A549 (cell line): ENCODE results near the gene TUBA1C. TPM values are rescaled to one million over a fixed set of nuclear protein-coding genes. Genes with fewer than 3 reads are reported as not detected.

Experiments used
- ATAC-seq, 2 experiments: fragments of 200-7000 bp in 1 of 2; fragments of >200 bp in 1 of 2; cut with Nextera tagmentation in 1 of 2; cut with Tn5 transposase in 1 of 2; 3 replicates each; pipeline versions ENCODE4 v1.8.0 to v1.9.1; 2018 to 2020; ENCODE audit warnings: mild to moderate bottlenecking in 1 of 2, moderate library complexity in 1 of 2
- CTCF ChIA-PET: fragments of 300-600 bp; sonication (Branson Sonifier 250); formaldehyde crosslinking; extraction: SDS; loops from one replicate; lab custom pipeline; 2021; ENCODE audit warnings: antibody characterized with exemption, inconsistent platforms; lab: Yijun Ruan, JAX
- POLR2A ChIA-PET: fragments of 350-600 bp; formaldehyde crosslinking; extraction: SDS; loops from one replicate; lab custom pipeline; 2021; ENCODE audit warnings: antibody characterized with exemption, inconsistent platforms; lab: Yijun Ruan, JAX
- DNase-seq, 2 experiments: peaks; one replicate each; pipeline versions ENCODE4 v3.0.0 to v3.0.0-alpha.2; 2011 to 2016; ENCODE audit warnings: low read depth in 1 of 2, low spot score in 1 of 2
- FAIRE-seq: peaks from 2 replicates; lab custom pipeline; 2011; peaks lifted over from hg19 to GRCh38; lab: Jason Lieb, UNC
- H3K27ac ChIP-seq, 2 experiments: fragments of >200 bp; sonication (Bioruptor Twin); formaldehyde crosslinking; 3 replicates each; pipeline ENCODE4 v1.5.1; 2016 to 2017
- H3K4me1 ChIP-seq: fragments of >200 bp; sonication (Bioruptor Twin); formaldehyde crosslinking; 3 replicates; pipeline ENCODE4 v1.6.1; 2016
- H3K4me2 ChIP-seq: fragments of >200 bp; sonication (Bioruptor Twin); formaldehyde crosslinking; 3 replicates; pipeline ENCODE4 v1.6.1; 2016
- H3K4me3 ChIP-seq: fragments of >200 bp; sonication (Bioruptor Twin); formaldehyde crosslinking; 3 replicates; pipeline ENCODE4 v1.5.1; 2016
- H3K9me3 ChIP-seq: fragments of >200 bp; sonication (Bioruptor Twin); formaldehyde crosslinking; 3 replicates; pipeline ENCODE4 v1.6.1; 2016
- ATOH8 ChIP-seq: fragments of 250-450 bp; sonication (Bioruptor Pico); IDR thresholded peaks from 2 replicates; pipeline ENCODE4 v1.5.0; 2020; ENCODE audit warnings: low read depth, mild to moderate bottlenecking, moderate library complexity
- BHLHE40 ChIP-seq: IDR thresholded peaks from 2 replicates; pipeline ENCODE4 v1.6.1; 2012; ENCODE audit warnings: low read depth, low read length, inconsistent platforms
- CEBPB ChIP-seq, 2 experiments: fragments of >200 bp in 1 of 2; sonication (Bioruptor Twin) in 1 of 2; formaldehyde crosslinking in 1 of 2; IDR thresholded peaks; 2 replicates each; pipeline ENCODE4 v1.6.1; 2012 to 2016
- CHD4 ChIP-seq: fragments of 200-600 bp; sonication (generic); IDR thresholded peaks from 2 replicates; pipeline ENCODE4 v1.6.1; 2016; ENCODE audit warnings: antibody characterized with exemption, mild to moderate bottlenecking, borderline replicate concordance
- EHF ChIP-seq: fragments of 250-450 bp; sonication (Bioruptor Pico); IDR thresholded peaks from 2 replicates; pipeline ENCODE4 v1.5.0; 2020; ENCODE audit warnings: mild to moderate bottlenecking
- ESRRA ChIP-seq: fragments of 150-350 bp; IDR thresholded peaks from 2 replicates; pipeline ENCODE4 v1.6.1; 2014; ENCODE audit warnings: mild to moderate bottlenecking, low read length, borderline replicate concordance
- HDAC2 ChIP-seq: fragments of 200-600 bp; sonication (generic); IDR thresholded peaks from 2 replicates; pipeline ENCODE4 v1.6.1; 2016
- JUN ChIP-seq, 2 experiments: fragments of >200 bp; sonication (Bioruptor Twin); formaldehyde crosslinking; IDR thresholded peaks; 2 replicates in 1 of 2; 3 replicates in 1 of 2; pipeline ENCODE4 v1.6.1; 2016 to 2017
- JUNB ChIP-seq: fragments of >200 bp; sonication (Bioruptor Twin); formaldehyde crosslinking; IDR thresholded peaks from 2 replicates; pipeline ENCODE4 v1.6.1; 2016
- MAFK ChIP-seq: fragments of 450-650 bp; IDR thresholded peaks from 2 replicates; pipeline ENCODE4 v1.6.1; 2014; ENCODE audit not compliant: partially characterized antibody
- MAZ ChIP-seq: fragments of 150-350 bp; IDR thresholded peaks from 2 replicates; pipeline ENCODE4 v1.6.1; 2014; ENCODE audit warnings: antibody characterized with exemption, low read depth, low read length, borderline replicate concordance
- MYC ChIP-seq: IDR thresholded peaks from 2 replicates; pipeline ENCODE4 v1.6.1; 2012; ENCODE audit warnings: mild to moderate bottlenecking, inconsistent platforms, low read length, improper control_type of control experiment, borderline replicate concordance
- NR3C1 ChIP-seq: fragments of >200 bp; sonication (Bioruptor Twin); formaldehyde crosslinking; IDR thresholded peaks from 3 replicates; pipeline ENCODE4 v1.6.1; 2017
- PBX3 ChIP-seq: IDR thresholded peaks from 2 replicates; pipeline ENCODE4 v1.6.1; 2012
- PHF8 ChIP-seq: fragments of 200-600 bp; sonication (generic); IDR thresholded peaks from 2 replicates; pipeline ENCODE4 v1.6.1; 2016; ENCODE audit warnings: low read depth, mild to moderate bottlenecking, antibody characterized with exemption, moderate library complexity, borderline replicate concordance
- RNF2 ChIP-seq: fragments of 200-600 bp; sonication (generic); IDR thresholded peaks from 2 replicates; pipeline ENCODE4 v1.6.1; 2016; ENCODE audit warnings: low read depth, mild to moderate bottlenecking, antibody characterized with exemption, moderate library complexity, borderline replicate concordance
- SREBF2 ChIP-seq: fragments of 450-650 bp; IDR thresholded peaks from 2 replicates; pipeline ENCODE4 v1.6.1; 2014; ENCODE audit warnings: mild to moderate bottlenecking, moderate library complexity
- ZC3H11A ChIP-seq: fragments of 450-650 bp; IDR thresholded peaks from 2 replicates; pipeline ENCODE4 v1.6.1; 2014; ENCODE audit warnings: antibody characterized with exemption, mild to moderate bottlenecking
- WGBS: methylation state at CpG from one replicate; pipeline ENCODE4 v1.1.6; 2017; ENCODE audit errors: missing lambda C conversion rate; 5-methylcytosine and 5-hydroxymethylcytosine counted together
- polyA plus RNA-seq, 4 experiments: library from polyadenylated mRNA; depleted of rRNA in 3 of 4; stranded (reverse); fragments of >200 nt; fragmentation: RNase III in 1 of 4; extraction: RNeasy Plus Mini Kit Qiagen cat#74134 plus additional on column Dnase treatment in 1 of 4; gene quantifications; 2 replicates in 3 of 4; 3 replicates in 1 of 4; pipeline ENCODE4 v1.2.3, GENCODE V29; 2011 to 2017
- TF ChIP-seq, protein P1 (sequence below): fragments of 250-450 bp; sonication (Bioruptor Pico); IDR thresholded peaks from 2 replicates; pipeline ENCODE4 v1.5.0; 2021; ENCODE audit warnings: mild to moderate bottlenecking, moderate library complexity, borderline replicate concordance
- TF ChIP-seq, protein P2 (sequence below): fragments of >200 bp; sonication (Bioruptor Twin); formaldehyde crosslinking; IDR thresholded peaks from 3 replicates; pipeline ENCODE4 v1.5.1; 2016

Gene TUBA1C
- polyA plus RNA-seq, 2 of the 4 experiments (the other 2 are of a cell fraction) = 1,183 to 1,656 TPM

GRCh38 chr12:49293056-49293956 lies 28.4 kb downstream of the TUBA1C start:
- 0 out of 6 replicates have a peak overlapping the region, but pooled peaks of 1 of the 2 experiments have one; percentile 0 for H3K27ac ChIP-seq
- no peak overlapping the region for H3K4me3 ChIP-seq
- FAIRE-seq (no peak), DNase-seq (no peak)
- no peak overlapping the region for H3K4me2 ChIP-seq
- 59% methylated on average over 16 of the region's 18 CpGs for WGBS
- no peaks in the 10 kb centered on the region for H3K9me3 ChIP-seq
- ChIA-PET POLR2A (interaction anchor here (1.3 kb wide), 1 partner anchor 28 kb away, joined by 5 read pairs; no protein-coding TSS in a partner anchor), CTCF (interaction anchor here (0.6 to 15.8 kb wide), 19 partner anchors 8 to 289 kb away, joined by 3 to 164 read pairs (median 6); partner anchors contain the start of genes C1QL4, DNAJC22, TROAP and TUBA1C)
- TF ChIP-seq JUN (IDR thresholded peaks at IDR 0.05) (no peak), ZC3H11A (no peak), NR3C1 (no peak), EHF (CRISPR knock-in tag) (no peak), MYC (no peak), PBX3 (no peak), MAFK (no peak), CEBPB (IDR thresholded peaks at IDR 0.05) (no peak), CHD4 (no peak), BHLHE40 (no peak), HDAC2 (no peak)
- TF ChIP-seq, protein P1, sequence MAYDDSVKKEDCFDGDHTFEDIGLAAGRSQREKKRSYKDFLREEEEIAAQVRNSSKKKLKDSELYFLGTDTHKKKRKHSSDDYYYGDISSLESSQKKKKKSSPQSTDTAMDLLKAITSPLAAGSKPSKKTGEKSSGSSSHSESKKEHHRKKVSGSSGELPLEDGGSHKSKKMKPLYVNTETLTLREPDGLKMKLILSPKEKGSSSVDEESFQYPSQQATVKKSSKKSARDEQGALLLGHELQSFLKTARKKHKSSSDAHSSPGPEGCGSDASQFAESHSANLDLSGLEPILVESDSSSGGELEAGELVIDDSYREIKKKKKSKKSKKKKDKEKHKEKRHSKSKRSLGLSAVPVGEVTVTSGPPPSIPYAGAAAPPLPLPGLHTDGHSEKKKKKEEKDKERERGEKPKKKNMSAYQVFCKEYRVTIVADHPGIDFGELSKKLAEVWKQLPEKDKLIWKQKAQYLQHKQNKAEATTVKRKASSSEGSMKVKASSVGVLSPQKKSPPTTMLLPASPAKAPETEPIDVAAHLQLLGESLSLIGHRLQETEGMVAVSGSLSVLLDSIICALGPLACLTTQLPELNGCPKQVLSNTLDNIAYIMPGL = no peak
- TF ChIP-seq, all 56 proteins: peak for 0
- H3K4me1 ChIP-seq = peaks cover 17% of the 10 kb centered on the region; the same call in 2 of the 3 replicates
- ATAC-seq = no peak; a peak in 1 of 6 replicates

DNA sequence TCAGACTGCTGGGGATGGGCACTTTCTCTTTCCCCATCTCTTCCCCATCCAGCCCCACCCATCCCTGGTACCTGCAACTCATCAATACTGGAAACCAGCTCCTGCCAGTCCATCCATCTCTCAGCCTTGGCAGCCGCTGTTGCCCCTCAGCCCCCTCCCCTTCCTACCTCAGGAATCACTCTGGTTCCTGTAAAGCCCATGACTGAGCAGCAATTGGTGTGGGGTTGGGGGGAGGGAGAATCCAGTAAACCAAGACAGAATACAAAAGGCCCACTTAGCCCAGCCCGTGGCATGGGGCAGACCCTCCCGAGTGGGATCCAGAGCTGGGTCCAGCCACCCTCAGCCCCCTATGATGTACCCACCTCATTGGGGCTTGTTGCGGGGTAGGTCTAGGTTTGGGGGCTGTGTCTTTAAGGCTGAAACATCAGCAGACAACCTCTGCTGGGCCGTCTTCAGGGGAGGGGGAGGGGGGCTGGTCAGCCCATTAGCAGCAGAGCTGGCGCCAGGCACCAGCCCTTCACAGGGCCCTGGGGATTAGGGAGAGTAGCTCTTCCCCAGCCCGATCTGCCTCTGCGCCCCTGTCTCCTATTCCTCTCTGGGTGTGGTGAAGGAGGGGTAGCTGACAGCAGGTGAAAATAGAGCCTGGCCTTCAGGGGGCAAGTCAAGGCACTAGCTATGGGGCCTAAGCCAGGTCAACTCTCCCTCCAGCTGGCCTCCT lies 29.4 kb downstream of the TUBA1C start:
- ATAC-seq = no peak
- FAIRE-seq = no peak
- Histone ChIP-seq H3K9me3 (no peaks in the 10 kb centered on the region), H3K4me3 (no peak overlapping the region), H3K4me1 (peaks cover 18% of the 10 kb centered on the region; the same call in 2 of the 3 replicates), H3K27ac (no peak overlapping the region), H3K4me2 (no peak overlapping the region)
- WGBS = 73% methylated on average over 8 of the region's 8 CpGs
- DNase-seq = no peak
- no peak for TF ChIP-seq MAFK
- no peak for TF ChIP-seq EHF (CRISPR knock-in tag)
- TF ChIP-seq PBX3 = no peak
- no peak for TF ChIP-seq ESRRA
- no peak for TF ChIP-seq MAZ
- no peak for TF ChIP-seq RNF2
- no peak for TF ChIP-seq SREBF2
- no peak for TF ChIP-seq PHF8
- no peak for TF ChIP-seq JUNB
- TF ChIP-seq ATOH8 (CRISPR knock-in tag) = no peak
- TF ChIP-seq, protein P2, sequence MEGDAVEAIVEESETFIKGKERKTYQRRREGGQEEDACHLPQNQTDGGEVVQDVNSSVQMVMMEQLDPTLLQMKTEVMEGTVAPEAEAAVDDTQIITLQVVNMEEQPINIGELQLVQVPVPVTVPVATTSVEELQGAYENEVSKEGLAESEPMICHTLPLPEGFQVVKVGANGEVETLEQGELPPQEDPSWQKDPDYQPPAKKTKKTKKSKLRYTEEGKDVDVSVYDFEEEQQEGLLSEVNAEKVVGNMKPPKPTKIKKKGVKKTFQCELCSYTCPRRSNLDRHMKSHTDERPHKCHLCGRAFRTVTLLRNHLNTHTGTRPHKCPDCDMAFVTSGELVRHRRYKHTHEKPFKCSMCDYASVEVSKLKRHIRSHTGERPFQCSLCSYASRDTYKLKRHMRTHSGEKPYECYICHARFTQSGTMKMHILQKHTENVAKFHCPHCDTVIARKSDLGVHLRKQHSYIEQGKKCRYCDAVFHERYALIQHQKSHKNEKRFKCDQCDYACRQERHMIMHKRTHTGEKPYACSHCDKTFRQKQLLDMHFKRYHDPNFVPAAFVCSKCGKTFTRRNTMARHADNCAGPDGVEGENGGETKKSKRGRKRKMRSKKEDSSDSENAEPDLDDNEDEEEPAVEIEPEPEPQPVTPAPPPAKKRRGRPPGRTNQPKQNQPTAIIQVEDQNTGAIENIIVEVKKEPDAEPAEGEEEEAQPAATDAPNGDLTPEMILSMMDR = no peak
- TF ChIP-seq, all 56 proteins: peak for 0
- ChIA-PET CTCF (interaction anchor here (1.0 to 15.8 kb wide), 17 partner anchors 8 to 288 kb away, joined by 3 to 164 read pairs (median 9); partner anchors contain the start of genes C1QL4, DNAJC22, TROAP and TUBA1C), POLR2A (no interaction called here)
